C4-2B (cell line): ENCODE measurements around the gene PRKCA.

Experiments used
- H3K27ac ChIP-seq: fragments of 450-650 bp; 2 replicates; pipeline ENCODE4 v1.5.1; 2017
- ZFX ChIP-seq: fragments of 450-650 bp; IDR thresholded peaks from 2 replicates; pipeline ENCODE4 v1.6.1; 2017
- TF ChIP-seq, protein P1 (sequence below): fragments of 450-650 bp; conservative IDR thresholded peaks from 2 replicates; pipeline ENCODE4 v1.5.1; 2017; ENCODE audit warnings: mild to moderate bottlenecking

PRKCA gene

GRCh38 chr17:66819466-66819865 lies 517.1 kb downstream of the PRKCA start:
- TF ChIP-seq, protein P1, sequence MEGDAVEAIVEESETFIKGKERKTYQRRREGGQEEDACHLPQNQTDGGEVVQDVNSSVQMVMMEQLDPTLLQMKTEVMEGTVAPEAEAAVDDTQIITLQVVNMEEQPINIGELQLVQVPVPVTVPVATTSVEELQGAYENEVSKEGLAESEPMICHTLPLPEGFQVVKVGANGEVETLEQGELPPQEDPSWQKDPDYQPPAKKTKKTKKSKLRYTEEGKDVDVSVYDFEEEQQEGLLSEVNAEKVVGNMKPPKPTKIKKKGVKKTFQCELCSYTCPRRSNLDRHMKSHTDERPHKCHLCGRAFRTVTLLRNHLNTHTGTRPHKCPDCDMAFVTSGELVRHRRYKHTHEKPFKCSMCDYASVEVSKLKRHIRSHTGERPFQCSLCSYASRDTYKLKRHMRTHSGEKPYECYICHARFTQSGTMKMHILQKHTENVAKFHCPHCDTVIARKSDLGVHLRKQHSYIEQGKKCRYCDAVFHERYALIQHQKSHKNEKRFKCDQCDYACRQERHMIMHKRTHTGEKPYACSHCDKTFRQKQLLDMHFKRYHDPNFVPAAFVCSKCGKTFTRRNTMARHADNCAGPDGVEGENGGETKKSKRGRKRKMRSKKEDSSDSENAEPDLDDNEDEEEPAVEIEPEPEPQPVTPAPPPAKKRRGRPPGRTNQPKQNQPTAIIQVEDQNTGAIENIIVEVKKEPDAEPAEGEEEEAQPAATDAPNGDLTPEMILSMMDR: no peak
- no peak for TF ChIP-seq ZFX
- H3K27ac ChIP-seq: no peak overlapping the region

DNA sequence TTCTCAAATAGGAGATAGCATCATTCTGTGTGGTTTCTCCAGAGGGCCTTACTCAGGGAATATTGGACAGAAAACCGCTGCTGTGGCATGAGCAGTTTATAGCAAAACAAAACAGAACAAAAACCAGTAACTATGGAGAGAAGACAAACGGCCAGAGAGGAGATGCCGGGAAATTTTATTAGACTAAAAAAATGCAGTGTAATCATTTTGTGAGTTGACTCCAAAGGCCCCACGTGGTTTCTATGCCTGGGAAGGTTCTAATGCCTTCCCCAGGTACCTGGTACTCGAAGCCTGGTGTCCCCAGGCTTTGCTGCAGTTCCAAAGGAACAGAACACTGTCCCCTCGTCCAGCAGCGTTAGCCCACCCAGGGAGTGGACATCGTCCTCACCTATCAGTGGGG lies 519.6 kb downstream of the PRKCA start:
- no peak for TF ChIP-seq ZFX
- H3K27ac ChIP-seq: no peak overlapping the region

- TF ChIP-seq, protein P1: no peak
- H3K27ac ChIP-seq: no peak overlapping the region
These were observed 524.4 kb downstream of the PRKCA start for GRCh38 chr17:66826856-66827255.

DNA sequence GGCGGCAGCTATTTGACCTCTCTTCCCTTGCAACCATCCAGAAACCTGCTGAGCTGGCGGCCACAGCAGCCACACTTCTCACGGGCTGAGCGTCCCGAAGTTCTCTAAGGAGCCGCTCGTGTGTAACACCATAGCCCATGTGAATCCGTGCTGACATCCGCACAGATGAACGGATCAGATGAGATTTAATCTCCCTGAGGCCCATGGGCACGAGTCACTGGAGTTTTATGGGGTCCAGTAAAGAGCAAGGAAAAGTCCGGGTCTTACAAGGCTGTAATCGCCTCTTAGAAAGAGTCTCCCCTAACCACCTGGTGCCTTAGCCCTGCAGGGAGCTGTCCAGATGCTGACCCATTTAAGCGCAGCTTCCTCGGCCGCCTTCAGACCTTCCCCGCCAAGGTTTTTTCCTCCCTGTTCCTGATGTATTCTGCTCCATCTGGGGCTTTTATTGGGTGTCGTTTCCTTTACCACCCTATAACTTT lies 527.0 kb downstream of the PRKCA start:
- no peak overlapping the region for H3K27ac ChIP-seq
- no peak for TF ChIP-seq ZFX
- TF ChIP-seq, protein P1: no peak

DNA sequence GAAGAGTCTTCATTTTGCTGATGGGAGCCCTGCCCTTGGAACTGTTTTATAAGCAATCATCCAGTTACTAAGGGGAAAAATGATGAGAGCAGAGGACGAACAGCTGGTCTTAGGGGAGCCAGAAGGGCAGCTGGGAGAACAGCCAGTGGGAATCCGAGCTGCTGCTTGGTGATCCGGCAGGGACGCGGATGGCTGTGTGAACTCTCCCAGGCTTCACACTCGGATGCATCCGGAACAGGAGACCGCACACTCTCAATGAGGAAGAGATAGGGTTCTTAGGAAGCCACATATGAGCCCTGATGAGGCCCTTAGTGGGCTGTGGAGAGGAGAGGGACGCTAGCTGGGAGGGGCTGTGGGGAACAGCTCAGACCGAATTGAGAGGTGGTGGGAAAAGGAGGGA lies 527.5 kb downstream of the PRKCA start:
- H3K27ac ChIP-seq: no peak overlapping the region
- no peak for TF ChIP-seq ZFX

- TF ChIP-seq, protein P1: no peak
- TF ChIP-seq ZFX: no peak
- no peak overlapping the region for H3K27ac ChIP-seq
These were observed 528.0 kb downstream of the PRKCA start for GRCh38 chr17:66830451-66830850.

- TF ChIP-seq, protein P1: no peak
- TF ChIP-seq ZFX: no peak
- no peak overlapping the region for H3K27ac ChIP-seq
These were observed 529.2 kb downstream of the PRKCA start for GRCh38 chr17:66831383-66832210.

GRCh38 chr17:66833201-66833600 lies 530.8 kb downstream of the PRKCA start:
- TF ChIP-seq ZFX: no peak
- TF ChIP-seq, protein P1: no peak
- H3K27ac ChIP-seq: no peak overlapping the region
